Spleen (tissue), 7 donors: ENCODE data around the gene MRPL41.

Experiments
- CTCF ChIP-seq, 11 experiments: fragments of 200-600 bp in 7 of 11; fragments of 450-650 bp in 4 of 11; sonication (generic) in 4 of 11; IDR thresholded peaks in 8 of 11; conservative IDR thresholded peaks in 3 of 11; 1 replicate in 7 of 11; 2 replicates in 4 of 11; pipeline versions ENCODE4 v1.4.0 to v1.8.0; 2016 to 2021; ENCODE audit warnings: antibody characterized with exemption in 11 of 11, inconsistent platforms in 4 of 11, mild to moderate bottlenecking in 1 of 11
- POLR2A ChIP-seq, 3 donors: fragments of 450-650 bp; IDR thresholded peaks; one replicate each; pipeline ENCODE4 v1.5.1; 2017; ENCODE audit warnings: antibody characterized with exemption in 3 of 3, mild to moderate bottlenecking in 1 of 3
- POLR2AphosphoS5 ChIP-seq, 3 donors: sonication (generic); formaldehyde crosslinking; IDR thresholded peaks; one replicate each; pipeline ENCODE4 v1.5.1; 2017; ENCODE audit warnings: antibody characterized with exemption in 3 of 3
- donor health status: DM: no; HTN: no; CAD: no; lungs with moderate emphysema.
- donor health status: DM: no; HTN: no; CAD: no.
- donor health status: DM: no; HTN: no; CAD: no.

- no peak for TF ChIP-seq CTCF (IDR thresholded peaks at IDR 0.05 in 8 of 11, conservative IDR thresholded peaks at IDR 0.05 in 3 of 11)
- no peak for TF ChIP-seq POLR2A (IDR thresholded peaks at IDR 0.05)
- no peak for TF ChIP-seq POLR2AphosphoS5 (IDR thresholded peaks at IDR 0.05)
These were observed 38.4 kb downstream of the MRPL41 start for GRCh38 chr9:137590123-137590468.
